ENCODE results near the gene CCR8. TPM values are rescaled to one million over a fixed set of nuclear protein-coding genes. Genes with fewer than 3 reads are reported as not detected.

CCR8 gene
- 0.09 TPM for polyA plus RNA-seq
- long read RNA-seq, donor 1 = 0 reads
- long read RNA-seq, donor 2 = 0 reads
- long read RNA-seq, donor 3 = 0 reads
- long read RNA-seq, donor 4 = 0 reads
- long read RNA-seq, donor 5 = 0 reads
- long read RNA-seq, donor 6 = 0 reads
- long read RNA-seq, donor 7 = 0 reads
- long read RNA-seq, donor 8 = 0 reads
- long read RNA-seq, donor 9 = 0 reads
- long read RNA-seq, donor 10 = 0 reads
- long read RNA-seq, donor 11 = 0 reads

DNA sequence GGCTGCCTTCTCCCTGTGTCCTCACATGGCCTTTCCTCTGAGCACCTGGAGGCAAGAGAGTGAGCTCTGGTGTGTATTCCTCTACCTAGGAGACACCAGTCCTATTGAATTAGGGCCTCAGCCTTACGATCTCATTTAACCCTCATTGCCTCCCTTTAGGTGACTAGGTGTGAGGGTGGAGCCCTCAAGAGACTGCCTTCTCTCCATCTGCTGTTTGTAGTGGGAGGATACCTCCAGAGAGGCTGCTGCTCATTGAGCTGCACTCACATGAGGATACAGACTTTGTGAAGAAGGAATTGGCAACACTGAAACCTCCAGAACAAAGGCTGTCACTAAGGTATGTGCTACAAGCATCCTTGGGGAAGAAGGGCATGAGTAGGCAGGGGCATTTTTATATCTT lies at the start of gene CCR8:
Gene CCR8, plus strand, starts transcription at position 217 of the 400 bp plus-strand sequence. CDS start 2,623 bp downstream, outside the sequence.
- H3K27ac ChIP-seq (ENCODE audit: low read length) = no peak within 1 kb of the TSS
- no peaks in the 10 kb centered on the region for H3K9me3 ChIP-seq (ENCODE audit: control insufficient read depth, low read depth, low read length)
- no peak within 1 kb of the TSS for H3K4me3 ChIP-seq (ENCODE audit: low read length)
- no peaks in the 10 kb centered on the region for H3K36me3 ChIP-seq (ENCODE audit: control insufficient read depth, insufficient read depth, low read length)
- no peaks in the 10 kb centered on the region for H3K4me1 ChIP-seq (ENCODE audit: control insufficient read depth, insufficient read depth, low read length)
- DNase-seq = no peak
- WGBS (ENCODE audit: insufficient coverage, low lambda C conversion rate) = no CpG with 5 or more reads among the region's 1 CpG
- no peaks in the 10 kb centered on the region for H3K27me3 ChIP-seq (ENCODE audit: control insufficient read depth, insufficient read depth, low read length)

DNA sequence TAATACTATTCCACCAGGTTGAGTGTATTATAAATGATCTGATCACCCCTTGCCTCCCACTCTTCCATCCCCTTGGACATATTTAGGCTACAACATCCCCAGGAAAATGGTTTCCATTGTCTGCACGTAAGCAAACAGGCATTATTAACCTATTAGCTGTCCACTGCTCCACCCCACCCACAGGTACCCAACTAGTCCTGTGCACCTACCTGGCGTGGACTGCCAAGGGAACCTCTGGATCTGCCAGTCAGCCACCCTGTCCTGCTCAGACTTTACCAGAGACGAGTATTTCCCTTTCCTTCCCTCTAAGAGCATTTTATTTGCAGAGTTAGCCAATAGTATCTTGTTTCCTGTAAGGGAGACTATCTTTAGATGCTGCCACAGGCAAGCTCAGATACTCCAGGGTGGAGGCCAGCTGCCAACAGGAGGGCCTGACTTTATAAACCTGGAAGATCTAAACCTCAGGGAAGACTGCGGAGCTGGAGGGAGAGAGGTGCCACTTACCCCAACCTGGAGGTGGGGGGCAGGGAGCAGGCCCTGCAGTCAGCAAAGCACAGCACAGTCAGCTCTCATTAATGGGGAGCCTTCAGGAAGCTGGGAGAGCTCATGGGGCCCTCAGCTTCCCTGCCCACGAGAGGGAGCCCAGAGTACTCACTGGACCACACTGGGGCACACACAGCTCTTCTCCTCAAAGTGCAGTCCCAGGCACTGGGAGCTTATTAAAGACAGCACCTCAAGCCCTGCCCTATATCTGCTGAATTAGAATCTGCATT lies 49.6 kb upstream of the CCR8 start, which contains the start of gene CX3CR1:
Gene CX3CR1, minus strand, starts transcription at position 292 of the 773 bp plus-strand sequence. CDS start 13,527 bp downstream, outside the sequence.
- Histone ChIP-seq H3K9me3 (ENCODE audit: control insufficient read depth, low read depth, low read length) (no peaks in the 10 kb centered on the region), H3K27ac (ENCODE audit: low read length) (no peak within 1 kb of the TSS), H3K4me3 (ENCODE audit: low read length) (no peak within 1 kb of the TSS), H3K4me1 (ENCODE audit: control insufficient read depth, insufficient read depth, low read length) (no peaks in the 10 kb centered on the region), H3K27me3 (ENCODE audit: control insufficient read depth, insufficient read depth, low read length) (no peaks in the 10 kb centered on the region), H3K36me3 (ENCODE audit: control insufficient read depth, insufficient read depth, low read length) (no peaks in the 10 kb centered on the region)
- WGBS (ENCODE audit: insufficient coverage, low lambda C conversion rate) = 80% methylated on average over 1 of the region's 5 CpGs
- no peak for DNase-seq

GRCh38 chr3:39280571-39280970 lies 48.9 kb upstream of the CCR8 start:
- no peaks in the 10 kb centered on the region for H3K27me3 ChIP-seq (ENCODE audit: control insufficient read depth, insufficient read depth, low read length)
- H3K36me3 ChIP-seq (ENCODE audit: control insufficient read depth, insufficient read depth, low read length) = no peaks in the 10 kb centered on the region
- no peak overlapping the region for H3K27ac ChIP-seq (ENCODE audit: low read length)
- WGBS (ENCODE audit: insufficient coverage, low lambda C conversion rate) = no CpG with 5 or more reads among the region's 5 CpGs
- H3K9me3 ChIP-seq (ENCODE audit: control insufficient read depth, low read depth, low read length) = no peaks in the 10 kb centered on the region
- no peaks in the 10 kb centered on the region for H3K4me1 ChIP-seq (ENCODE audit: control insufficient read depth, insufficient read depth, low read length)
- no peak overlapping the region for H3K4me3 ChIP-seq (ENCODE audit: low read length)
- DNase-seq = no peak

- no peaks in the 10 kb centered on the region for H3K27me3 ChIP-seq (ENCODE audit: control insufficient read depth, insufficient read depth, low read length)
- no peak for DNase-seq
- H3K27ac ChIP-seq (ENCODE audit: low read length) = no peak overlapping the region
- H3K4me1 ChIP-seq (ENCODE audit: control insufficient read depth, insufficient read depth, low read length) = no peaks in the 10 kb centered on the region
- no peak overlapping the region for H3K4me3 ChIP-seq (ENCODE audit: low read length)
- H3K36me3 ChIP-seq (ENCODE audit: control insufficient read depth, insufficient read depth, low read length) = no peaks in the 10 kb centered on the region
- 100% methylated on average over 3 of the region's 9 CpGs for WGBS (ENCODE audit: insufficient coverage, low lambda C conversion rate)
- H3K9me3 ChIP-seq (ENCODE audit: control insufficient read depth, low read depth, low read length) = no peaks in the 10 kb centered on the region
These were observed 48.0 kb upstream of the CCR8 start for GRCh38 chr3:39281533-39281932.

DNA sequence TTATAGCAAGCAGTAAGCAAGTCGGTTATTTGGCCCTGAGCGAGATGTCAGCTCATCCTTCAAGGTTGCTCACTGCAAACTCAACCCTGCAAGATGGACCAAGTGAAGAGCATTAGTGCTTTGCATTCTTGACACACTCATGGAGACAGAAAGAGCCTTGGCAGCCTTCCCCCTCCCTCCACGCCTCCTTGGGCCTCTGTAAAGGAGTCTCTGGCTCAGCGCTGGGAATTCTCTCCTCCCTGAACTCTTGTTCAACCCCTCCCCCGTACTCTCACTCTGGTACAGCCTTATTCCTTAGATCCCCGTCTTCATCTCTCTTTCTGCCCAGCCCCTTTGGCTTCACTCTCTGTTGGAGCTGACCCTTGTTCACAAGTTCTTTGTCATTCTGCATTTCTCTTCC lies 47.5 kb upstream of the CCR8 start:
- Histone ChIP-seq H3K9me3 (ENCODE audit: control insufficient read depth, low read depth, low read length) (no peaks in the 10 kb centered on the region), H3K27ac (ENCODE audit: low read length) (no peak overlapping the region), H3K27me3 (ENCODE audit: control insufficient read depth, insufficient read depth, low read length) (no peaks in the 10 kb centered on the region), H3K4me1 (ENCODE audit: control insufficient read depth, insufficient read depth, low read length) (no peaks in the 10 kb centered on the region), H3K4me3 (ENCODE audit: low read length) (no peak overlapping the region), H3K36me3 (ENCODE audit: control insufficient read depth, insufficient read depth, low read length) (no peaks in the 10 kb centered on the region)
- no peak for DNase-seq
- 82% methylated on average over 3 of the region's 6 CpGs for WGBS (ENCODE audit: insufficient coverage, low lambda C conversion rate)

DNA sequence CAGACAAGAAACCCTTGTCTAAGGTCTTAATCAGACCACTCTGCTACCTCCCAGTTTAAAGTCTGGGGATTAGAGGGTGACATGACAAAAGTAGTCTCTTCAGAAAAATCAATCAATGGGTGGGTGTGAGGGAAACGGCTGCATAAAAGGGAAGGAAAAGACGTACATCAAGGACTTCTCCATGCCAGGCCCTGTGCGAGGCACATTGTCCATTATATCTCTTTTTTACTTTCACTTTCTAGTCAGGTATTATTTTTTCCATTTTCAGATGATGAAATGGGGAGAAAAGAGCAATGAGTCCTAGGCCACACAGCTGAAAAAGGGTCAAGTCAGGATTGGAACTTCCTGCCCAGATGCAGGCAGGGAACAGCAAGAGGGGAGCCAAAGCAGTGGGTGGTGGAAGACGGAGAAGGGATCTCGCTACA lies 45.0 kb upstream of the CCR8 start:
- Histone ChIP-seq H3K9me3 (ENCODE audit: control insufficient read depth, low read depth, low read length) (no peaks in the 10 kb centered on the region), H3K4me3 (ENCODE audit: low read length) (no peak overlapping the region), H3K27me3 (ENCODE audit: control insufficient read depth, insufficient read depth, low read length) (no peaks in the 10 kb centered on the region), H3K4me1 (ENCODE audit: control insufficient read depth, insufficient read depth, low read length) (peaks cover 3% of the 10 kb centered on the region), H3K36me3 (ENCODE audit: control insufficient read depth, insufficient read depth, low read length) (no peaks in the 10 kb centered on the region), H3K27ac (ENCODE audit: low read length) (no peak overlapping the region)
- WGBS (ENCODE audit: insufficient coverage, low lambda C conversion rate) = no CpG with 5 or more reads among the region's 5 CpGs
- DNase-seq = no peak

GRCh38 chr3:39285332-39285731 lies 44.2 kb upstream of the CCR8 start:
- H3K4me1 ChIP-seq (ENCODE audit: control insufficient read depth, insufficient read depth, low read length) = peaks cover 7% of the 10 kb centered on the region
- H3K4me3 ChIP-seq (ENCODE audit: low read length) = no peak overlapping the region
- H3K27ac ChIP-seq (ENCODE audit: low read length) = no peak overlapping the region
- no peaks in the 10 kb centered on the region for H3K9me3 ChIP-seq (ENCODE audit: control insufficient read depth, low read depth, low read length)
- no peaks in the 10 kb centered on the region for H3K36me3 ChIP-seq (ENCODE audit: control insufficient read depth, insufficient read depth, low read length)
- DNase-seq = no peak
- H3K27me3 ChIP-seq (ENCODE audit: control insufficient read depth, insufficient read depth, low read length) = no peaks in the 10 kb centered on the region

GRCh38 chr3:39286771-39287170 lies 42.7 kb upstream of the CCR8 start:
- Histone ChIP-seq H3K4me3 (ENCODE audit: low read length) (no peak overlapping the region), H3K36me3 (ENCODE audit: control insufficient read depth, insufficient read depth, low read length) (no peaks in the 10 kb centered on the region), H3K27ac (ENCODE audit: low read length) (no peak overlapping the region), H3K4me1 (ENCODE audit: control insufficient read depth, insufficient read depth, low read length) (peaks cover 7% of the 10 kb centered on the region), H3K9me3 (ENCODE audit: control insufficient read depth, low read depth, low read length) (no peaks in the 10 kb centered on the region), H3K27me3 (ENCODE audit: control insufficient read depth, insufficient read depth, low read length) (no peaks in the 10 kb centered on the region)
- WGBS (ENCODE audit: insufficient coverage, low lambda C conversion rate) = no CpG with 5 or more reads among the region's 3 CpGs
- no peak for DNase-seq

- Histone ChIP-seq H3K4me3 (ENCODE audit: low read length) (no peak overlapping the region), H3K4me1 (ENCODE audit: control insufficient read depth, insufficient read depth, low read length) (peaks cover 7% of the 10 kb centered on the region), H3K36me3 (ENCODE audit: control insufficient read depth, insufficient read depth, low read length) (no peaks in the 10 kb centered on the region), H3K27me3 (ENCODE audit: control insufficient read depth, insufficient read depth, low read length) (no peaks in the 10 kb centered on the region), H3K27ac (ENCODE audit: low read length) (no peak overlapping the region), H3K9me3 (ENCODE audit: control insufficient read depth, low read depth, low read length) (no peaks in the 10 kb centered on the region)
- no peak for DNase-seq
- WGBS (ENCODE audit: insufficient coverage, low lambda C conversion rate) = 100% methylated on average over 1 of the region's 8 CpGs
These were observed 42.0 kb upstream of the CCR8 start for GRCh38 chr3:39287216-39288164.

- no peak overlapping the region for H3K4me3 ChIP-seq (ENCODE audit: low read length)
- peak; percentile 77 to 78 for DNase-seq
- no peak overlapping the region for H3K27ac ChIP-seq (ENCODE audit: low read length)
- peaks cover 7% of the 10 kb centered on the region for H3K4me1 ChIP-seq (ENCODE audit: control insufficient read depth, insufficient read depth, low read length)
- no peaks in the 10 kb centered on the region for H3K9me3 ChIP-seq (ENCODE audit: control insufficient read depth, low read depth, low read length)
- no peaks in the 10 kb centered on the region for H3K36me3 ChIP-seq (ENCODE audit: control insufficient read depth, insufficient read depth, low read length)
- no CpG with 5 or more reads among the region's 3 CpGs for WGBS (ENCODE audit: insufficient coverage, low lambda C conversion rate)
- no peaks in the 10 kb centered on the region for H3K27me3 ChIP-seq (ENCODE audit: control insufficient read depth, insufficient read depth, low read length)
These were observed 41.2 kb upstream of the CCR8 start for GRCh38 chr3:39288300-39288808.

All from large intestine (tissue), 12 donors.